GM23248 (cell line): ENCODE data around the gene XIRP1. TPM values are rescaled to one million over a fixed set of nuclear protein-coding genes. Genes with fewer than 3 reads are reported as not detected.

Source experiments
- DNase-seq: peaks from one replicate; pipeline ENCODE4 v3.0.0-alpha.2; 2015
- H2AFZ ChIP-seq: fragments of 200-600 bp; sonication (generic); 2 replicates; pipeline ENCODE4 v1.6.1; 2016; ENCODE audit warnings: antibody characterized with exemption
- H3F3A ChIP-seq: fragments of 200-600 bp; sonication (generic); 2 replicates; pipeline ENCODE4 v1.6.1; 2016; ENCODE audit warnings: mild to moderate bottlenecking, antibody characterized with exemption, mixed run types; ENCODE audit not compliant: insufficient read depth
- H3K27ac ChIP-seq: fragments of 200-600 bp; sonication (generic); 2 replicates; pipeline ENCODE4 v1.5.1; 2016; ENCODE audit warnings: mild to moderate bottlenecking
- H3K27me3 ChIP-seq: fragments of 200-600 bp; sonication (generic); replicated peaks from 2 replicates; pipeline ENCODE4 v1.6.1; 2016; ENCODE audit warnings: mild to moderate bottlenecking; ENCODE audit not compliant: insufficient read depth
- H3K36me3 ChIP-seq: fragments of 200-600 bp; sonication (generic); 2 replicates; pipeline ENCODE4 v1.6.1; 2016; ENCODE audit warnings: low read depth, mild to moderate bottlenecking
- H3K4me1 ChIP-seq: fragments of 200-600 bp; sonication (generic); 2 replicates; pipeline ENCODE4 v1.6.1; 2016; ENCODE audit warnings: mild to moderate bottlenecking; ENCODE audit not compliant: insufficient read depth
- H3K4me2 ChIP-seq: fragments of 200-600 bp; sonication (generic); one replicate; pipeline ENCODE4 v1.6.1; 2016; ENCODE audit warnings: mild to moderate bottlenecking; ENCODE audit not compliant: unreplicated experiment
- H3K4me3 ChIP-seq: fragments of 200-600 bp; sonication (generic); 2 replicates; pipeline ENCODE4 v1.5.1; 2016; ENCODE audit warnings: mild to moderate bottlenecking
- H3K79me2 ChIP-seq: fragments of 200-600 bp; sonication (generic); 2 replicates; pipeline ENCODE4 v1.6.1; 2016; ENCODE audit warnings: mild to moderate bottlenecking; ENCODE audit not compliant: insufficient read depth
- H3K9ac ChIP-seq: fragments of 200-600 bp; sonication (generic); 2 replicates; pipeline ENCODE4 v1.6.1; 2016; ENCODE audit warnings: mild to moderate bottlenecking
- H3K9me2 ChIP-seq: fragments of 200-600 bp; sonication (generic); 2 replicates; pipeline ENCODE4 v1.6.1; 2016; ENCODE audit warnings: mixed run types, mild to moderate bottlenecking, moderate library complexity; ENCODE audit not compliant: insufficient read depth
- H3K9me3 ChIP-seq: fragments of 200-600 bp; sonication (generic); one replicate; pipeline ENCODE4 v1.6.1; 2017; ENCODE audit warnings: low read depth
- H4K20me1 ChIP-seq: fragments of 200-600 bp; sonication (generic); 2 replicates; pipeline ENCODE4 v1.6.0; 2016; ENCODE audit not compliant: insufficient read depth
- EZH2 ChIP-seq: fragments of 200-600 bp; sonication (generic); IDR thresholded peaks from 2 replicates; pipeline ENCODE4 v1.6.1; 2018; ENCODE audit warnings: antibody characterized with exemption, mild to moderate bottlenecking; ENCODE audit not compliant: insufficient read depth, poor library complexity, severe bottlenecking
- EZH2phosphoT487 ChIP-seq: fragments of 200-600 bp; sonication (generic); IDR thresholded peaks from 2 replicates; pipeline ENCODE4 v1.6.1; 2018; ENCODE audit warnings: antibody characterized with exemption, moderate library complexity, mild to moderate bottlenecking, low read depth; ENCODE audit not compliant: insufficient read depth
- WGBS, 2 experiments: methylation state at CpG; one replicate each; pipeline ENCODE4 v1.1.6; 2015 to 2017; ENCODE audit warnings: low lambda C conversion rate in 2 of 2, low coverage in 1 of 2; ENCODE audit errors: missing lambda C conversion rate in 2 of 2; 5-methylcytosine and 5-hydroxymethylcytosine counted together
- in situ Hi-C: fragments of 300-500 bp; cut with MboI; formaldehyde crosslinking; loops from 2 replicates; pipeline ENCODE4 v1.15.0; 2020
- polyA plus RNA-seq: library from polyadenylated mRNA; unstranded; fragments of >200 nt; fragmentation: Nextera tagmentation; extraction: Ambion mirVana; gene quantifications from 2 replicates; pipeline ENCODE4 v1.2.1, GENCODE V29; 2016
- total RNA-seq: library from RNA; depleted of rRNA; stranded (reverse); fragments of >200 nt; shearing (Covaris generic); gene quantifications from 2 replicates; pipeline ENCODE4 v1.2.3, GENCODE V29; 2014

XIRP1 gene
- total and polyA plus RNA-seq, 2 experiments from 2014 or later: not detected

DNA sequence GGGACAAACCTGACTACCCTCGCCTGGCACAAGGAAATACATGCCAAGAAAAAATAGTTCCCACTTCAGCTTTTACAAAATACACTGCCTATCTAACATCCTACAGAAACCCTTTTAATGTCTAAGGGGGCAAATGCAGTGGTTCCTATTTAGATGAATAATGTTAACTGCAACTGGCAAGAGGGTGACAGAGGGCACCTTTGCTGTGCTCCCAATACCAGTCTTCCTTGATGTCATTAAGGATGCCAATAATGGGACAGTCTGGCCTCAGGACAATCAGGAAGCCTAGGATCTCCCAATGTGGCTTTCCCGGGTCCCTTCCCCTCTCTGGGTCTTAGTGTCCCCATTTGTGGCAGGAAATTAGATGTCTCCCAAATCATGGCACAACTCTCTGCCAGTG lies 53.0 kb downstream of the XIRP1 start:
- H3F3A ChIP-seq: peaks cover 15% of the 10 kb centered on the region; the same call in 1 of the 2 replicates
- H3K9ac ChIP-seq: no peak overlapping the region
- H2AFZ ChIP-seq: no peak overlapping the region
- no peak overlapping the region for H3K4me2 ChIP-seq
- WGBS, 2 experiments: 96 to 100% methylated on average over 2 of the region's 2 CpGs
- no peaks in the 10 kb centered on the region for H3K9me2 ChIP-seq
- no peak overlapping the region for H3K4me3 ChIP-seq
- no peaks in the 10 kb centered on the region; the same call in 1 of the 2 replicates for H4K20me1 ChIP-seq
- TF ChIP-seq EZH2phosphoT487 (no peak), EZH2 (no peak)
- no peaks in the 10 kb centered on the region for H3K27me3 ChIP-seq
- H3K36me3 ChIP-seq: peaks cover 15% of the 10 kb centered on the region
- H3K27ac ChIP-seq: no peak overlapping the region
- in situ Hi-C loops: no loop called here
- peaks cover 19% of the 10 kb centered on the region for H3K4me1 ChIP-seq
- H3K79me2 ChIP-seq: peaks cover 45% of the 10 kb centered on the region
- no peak for DNase-seq
- no peaks in the 10 kb centered on the region for H3K9me3 ChIP-seq

DNA sequence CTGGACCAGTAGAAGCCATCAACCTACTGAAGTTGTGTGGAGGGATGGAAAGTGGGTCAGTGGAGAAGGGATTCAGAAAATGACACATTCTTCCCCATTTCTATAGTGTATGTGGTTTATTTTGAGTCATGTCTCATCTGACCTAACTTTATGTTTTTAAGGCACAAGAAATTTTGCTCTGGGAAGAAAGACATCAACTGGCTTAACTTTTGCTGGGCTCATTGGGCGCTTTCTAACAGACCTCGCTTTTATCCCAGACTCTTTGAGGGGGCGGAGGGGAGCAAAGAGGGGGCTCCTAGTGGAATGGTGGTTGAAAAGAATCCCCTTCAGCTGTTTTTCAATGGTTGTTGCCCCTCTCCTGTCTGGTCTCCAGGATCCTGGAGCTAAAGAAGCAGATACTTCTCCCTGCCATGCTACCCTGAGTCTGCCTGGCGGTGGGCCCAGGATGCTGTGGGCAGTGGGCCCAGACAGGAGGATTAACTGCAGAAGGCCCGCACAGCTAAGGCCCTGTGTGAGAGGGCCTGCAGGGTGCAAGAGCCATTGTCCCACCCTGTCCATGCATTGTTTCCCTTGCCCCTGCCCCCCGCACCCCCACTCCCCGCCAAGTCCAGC lies 53.5 kb downstream of the XIRP1 start:
- no peak overlapping the region for H3K27ac ChIP-seq
- peaks cover 40% of the 10 kb centered on the region for H3K79me2 ChIP-seq
- peak; percentile 35 for DNase-seq
- H4K20me1 ChIP-seq: no peaks in the 10 kb centered on the region; the same call in 1 of the 2 replicates
- WGBS, 2 experiments: 71% methylated on average over 4 to 7 of the region's 7 CpGs
- no peaks in the 10 kb centered on the region for H3K9me3 ChIP-seq
- in situ Hi-C loops: no loop called here
- no peak overlapping the region for H3K4me2 ChIP-seq
- peaks cover 13% of the 10 kb centered on the region for H3K36me3 ChIP-seq
- H3K4me1 ChIP-seq: peaks cover 19% of the 10 kb centered on the region
- H3K4me3 ChIP-seq: no peak overlapping the region
- peaks cover 15% of the 10 kb centered on the region; the same call in 1 of the 2 replicates for H3F3A ChIP-seq
- H3K9me2 ChIP-seq: no peaks in the 10 kb centered on the region
- H3K27me3 ChIP-seq: no peaks in the 10 kb centered on the region
- TF ChIP-seq EZH2phosphoT487: no peak
- no peak for TF ChIP-seq EZH2
- no peak overlapping the region for H2AFZ ChIP-seq
- no peak overlapping the region for H3K9ac ChIP-seq

DNA sequence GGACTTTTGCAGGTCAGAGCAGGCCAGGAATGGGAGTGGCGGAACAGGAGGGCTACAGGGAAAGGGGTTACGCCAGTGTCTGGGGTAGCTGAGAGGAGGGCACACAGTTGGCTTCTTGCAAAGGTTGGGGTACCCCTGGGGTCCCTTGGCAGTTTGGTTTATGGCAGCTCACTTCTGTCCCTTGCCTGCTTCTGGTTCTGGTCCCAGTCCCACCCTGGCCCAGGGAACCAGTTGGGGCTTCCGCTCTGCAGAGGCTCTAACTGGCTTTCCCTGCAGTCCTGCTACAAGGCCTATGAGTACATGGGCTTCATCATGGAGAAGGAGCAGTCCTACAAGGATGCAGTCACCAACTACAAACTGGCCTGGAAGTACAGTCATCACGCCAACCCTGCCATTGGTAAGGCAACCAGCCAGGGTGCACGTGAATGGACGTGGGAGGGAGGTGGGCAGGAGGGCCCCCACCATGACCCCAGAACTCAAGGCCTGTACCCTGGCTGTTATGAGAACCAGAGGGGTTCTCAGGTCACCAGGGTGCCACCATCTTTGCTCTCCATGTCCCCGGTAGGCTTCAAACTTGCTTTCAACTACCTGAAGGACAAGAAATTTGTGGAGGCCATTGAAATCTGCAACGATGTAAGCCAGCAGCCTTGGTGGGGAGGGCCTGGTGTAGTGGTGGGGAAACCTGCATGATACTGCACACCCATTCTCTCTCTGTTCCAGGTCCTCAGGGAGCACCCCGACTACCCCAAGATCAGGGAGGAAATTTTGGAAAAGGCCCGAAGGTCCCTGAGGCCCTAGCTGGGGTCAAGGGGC lies 54.2 kb downstream of the XIRP1 start:
- Histone ChIP-seq H3K27me3 (no peaks in the 10 kb centered on the region), H3K4me1 (peaks cover 19% of the 10 kb centered on the region), H3K79me2 (peaks cover 32% of the 10 kb centered on the region), H3K9me2 (no peaks in the 10 kb centered on the region), H3F3A (peaks cover 15% of the 10 kb centered on the region; the same call in 1 of the 2 replicates), H2AFZ (no peak overlapping the region), H3K27ac (no peak overlapping the region), H3K9ac (no peak overlapping the region), H3K4me3 (no peak overlapping the region), H3K4me2 (no peak overlapping the region), H3K36me3 (peaks cover 11% of the 10 kb centered on the region), H4K20me1 (no peaks in the 10 kb centered on the region; the same call in 1 of the 2 replicates), H3K9me3 (no peaks in the 10 kb centered on the region)
- no peak for DNase-seq
- no peak for TF ChIP-seq EZH2
- TF ChIP-seq EZH2phosphoT487: no peak
- 77 to 82% methylated on average over 9 to 10 of the region's 10 CpGs for WGBS, 2 experiments
- in situ Hi-C loops: no loop called here

DNA sequence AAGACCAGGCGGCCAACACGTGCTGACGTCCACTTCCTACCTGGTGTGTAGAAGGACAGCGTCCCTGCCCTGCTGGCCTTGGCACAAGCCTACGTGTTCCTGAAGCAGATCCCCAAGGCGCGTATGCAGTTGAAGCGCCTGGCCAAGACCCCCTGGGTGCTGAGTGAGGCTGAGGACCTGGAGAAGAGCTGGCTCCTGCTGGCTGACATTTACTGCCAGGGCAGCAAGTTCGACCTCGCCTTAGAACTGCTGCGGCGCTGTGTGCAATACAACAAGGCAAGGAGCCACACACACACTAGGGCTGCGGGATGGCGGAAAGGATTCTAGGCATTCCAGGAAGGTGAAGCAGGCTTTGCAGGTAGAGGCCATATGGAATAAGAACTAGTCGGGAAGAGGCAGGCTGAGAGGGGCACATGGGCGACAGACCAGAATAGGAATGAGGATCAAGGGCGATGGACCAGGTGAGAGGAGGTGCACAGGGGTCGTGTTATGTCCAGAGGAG lies 54.9 kb downstream of the XIRP1 start:
- Histone ChIP-seq H3K9ac (no peak overlapping the region), H4K20me1 (no peaks in the 10 kb centered on the region; the same call in 1 of the 2 replicates), H3K4me2 (no peak overlapping the region), H3K36me3 (peaks cover 4% of the 10 kb centered on the region), H3K27me3 (no peaks in the 10 kb centered on the region), H3K79me2 (peaks cover 25% of the 10 kb centered on the region), H3K4me3 (no peak overlapping the region), H3K9me3 (no peaks in the 10 kb centered on the region), H3K4me1 (peaks cover 19% of the 10 kb centered on the region), H3K9me2 (no peaks in the 10 kb centered on the region), H3K27ac (no peak overlapping the region), H2AFZ (no peak overlapping the region), H3F3A (peaks cover 15% of the 10 kb centered on the region; the same call in 1 of the 2 replicates)
- TF ChIP-seq EZH2phosphoT487 (no peak), EZH2 (no peak)
- WGBS, 2 experiments: 91 to 94% methylated on average over 18 of the region's 18 CpGs
- in situ Hi-C loops: no loop called here
- DNase-seq: no peak
